ENCODE results near the gene KSR2. TPM values are rescaled to one million over a fixed set of nuclear protein-coding genes. Genes with fewer than 3 reads are reported as not detected.

Gene KSR2
- total RNA-seq, 2 experiments from 2014 or later = 0.03 to 0.15 TPM

DNA sequence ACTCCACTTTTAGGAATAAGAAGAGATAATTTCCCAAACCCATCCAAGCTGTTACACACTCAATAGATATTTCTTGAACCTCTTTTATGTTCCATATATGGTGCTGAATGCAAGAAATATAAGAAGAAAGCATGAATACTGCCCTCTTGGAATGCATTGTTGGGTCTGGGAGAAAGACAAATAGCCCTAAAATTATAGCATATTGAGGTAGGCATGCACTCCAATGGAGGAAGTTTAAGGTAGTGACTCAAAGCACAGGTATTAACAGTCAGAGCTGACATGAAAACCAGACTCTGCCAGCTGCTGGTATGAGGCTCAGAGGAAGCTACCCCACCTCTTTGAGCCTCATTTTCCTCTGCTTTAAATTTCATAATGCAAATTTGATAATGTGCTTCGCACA is 346.0 kb downstream of the KSR2 start:
- H3K4me2 ChIP-seq (ENCODE audit: low read length) = no peak overlapping the region
- TF ChIP-seq, protein P1, sequence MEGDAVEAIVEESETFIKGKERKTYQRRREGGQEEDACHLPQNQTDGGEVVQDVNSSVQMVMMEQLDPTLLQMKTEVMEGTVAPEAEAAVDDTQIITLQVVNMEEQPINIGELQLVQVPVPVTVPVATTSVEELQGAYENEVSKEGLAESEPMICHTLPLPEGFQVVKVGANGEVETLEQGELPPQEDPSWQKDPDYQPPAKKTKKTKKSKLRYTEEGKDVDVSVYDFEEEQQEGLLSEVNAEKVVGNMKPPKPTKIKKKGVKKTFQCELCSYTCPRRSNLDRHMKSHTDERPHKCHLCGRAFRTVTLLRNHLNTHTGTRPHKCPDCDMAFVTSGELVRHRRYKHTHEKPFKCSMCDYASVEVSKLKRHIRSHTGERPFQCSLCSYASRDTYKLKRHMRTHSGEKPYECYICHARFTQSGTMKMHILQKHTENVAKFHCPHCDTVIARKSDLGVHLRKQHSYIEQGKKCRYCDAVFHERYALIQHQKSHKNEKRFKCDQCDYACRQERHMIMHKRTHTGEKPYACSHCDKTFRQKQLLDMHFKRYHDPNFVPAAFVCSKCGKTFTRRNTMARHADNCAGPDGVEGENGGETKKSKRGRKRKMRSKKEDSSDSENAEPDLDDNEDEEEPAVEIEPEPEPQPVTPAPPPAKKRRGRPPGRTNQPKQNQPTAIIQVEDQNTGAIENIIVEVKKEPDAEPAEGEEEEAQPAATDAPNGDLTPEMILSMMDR (conservative IDR thresholded peaks at IDR 0.05; ENCODE audit: low read length) = no peak
- no peak for TF ChIP-seq EZH2phosphoT487 (IDR thresholded peaks at IDR 0.05; ENCODE audit: borderline replicate concordance, low read depth, low read length)
- H3K4me3 ChIP-seq (ENCODE audit: low read depth, low read length, poor library complexity, severe bottlenecking) = no peak overlapping the region
- intact Hi-C loops (cut with micrococcal nuclease; ENCODE audit: unreplicated experiment) = no loop called here
- no peak for DNase-seq (ENCODE audit: low spot score)
- no peak overlapping the region for H2AFZ ChIP-seq (ENCODE audit: low read length)
- no peaks in the 10 kb centered on the region for H3K9me2 ChIP-seq (ENCODE audit: insufficient read depth, low read length)
- CTCF ChIA-PET (ENCODE audit: unreplicated experiment) = no interaction called here
- H3K9me3 ChIP-seq (ENCODE audit: low read length) = no peaks in the 10 kb centered on the region
- BruUV-seq (replicated peaks) = no TSS peak
- H3K27ac ChIP-seq (ENCODE audit: low read depth, low read length, poor library complexity, severe bottlenecking) = no peak overlapping the region
- POLR2A ChIA-PET = no interaction called here
- no peaks in the 10 kb centered on the region for H4K20me1 ChIP-seq (ENCODE audit: insufficient read depth, low read length)
- no peaks in the 10 kb centered on the region for H3K4me1 ChIP-seq (ENCODE audit: insufficient read depth, low read length, poor library complexity, severe bottlenecking)
- no peaks in the 10 kb centered on the region for H3K79me2 ChIP-seq (ENCODE audit: insufficient read depth, low read depth, low read length)
- no peaks in the 10 kb centered on the region for H3K36me3 ChIP-seq (ENCODE audit: insufficient read depth, low read length)

DNA sequence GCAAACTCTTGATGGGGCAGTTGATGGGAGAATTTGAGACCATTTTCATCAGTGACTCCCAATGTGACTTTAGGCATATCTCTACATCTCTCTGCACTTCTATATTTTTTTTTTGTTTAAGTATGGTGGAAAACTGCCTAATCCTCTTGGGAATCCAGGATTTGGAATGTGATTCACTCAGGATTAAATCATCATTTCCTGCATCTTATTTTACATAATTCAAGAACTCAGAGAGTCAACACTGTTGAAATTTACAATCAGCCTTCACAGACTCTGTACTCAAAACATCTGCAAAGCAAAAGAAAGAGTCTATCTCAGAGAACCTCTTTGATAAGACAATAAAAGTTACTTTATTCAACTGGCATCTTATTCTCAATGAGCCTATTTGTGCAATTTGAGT is 346.7 kb downstream of the KSR2 start:
- no peaks in the 10 kb centered on the region for H3K9me3 ChIP-seq (ENCODE audit: low read length)
- no peak for DNase-seq (ENCODE audit: low spot score)
- BruUV-seq (replicated peaks) = no TSS peak

DNA sequence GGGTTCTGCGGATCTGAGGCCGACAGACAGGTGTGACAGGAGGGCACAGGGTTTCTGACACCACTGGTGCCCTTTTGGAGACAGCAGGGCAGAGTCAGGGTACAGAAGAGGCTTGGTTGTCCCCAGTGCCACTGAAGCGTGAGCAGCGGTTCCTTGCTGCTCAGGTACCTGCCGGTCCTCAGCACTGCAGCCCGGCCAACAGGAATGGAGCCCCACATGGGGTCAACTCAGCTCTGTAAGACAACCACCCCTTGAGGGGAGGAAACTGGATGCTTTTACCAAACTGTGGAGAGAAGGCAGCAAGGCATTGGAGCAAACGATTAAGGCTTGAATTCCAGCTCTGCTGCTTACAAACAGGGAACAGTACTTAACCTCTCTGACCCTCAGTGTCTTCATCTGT is 361.0 kb downstream of the KSR2 start:
- CTCF ChIA-PET (ENCODE audit: unreplicated experiment) = no interaction called here
- H3K4me1 ChIP-seq (ENCODE audit: insufficient read depth, low read length, poor library complexity, severe bottlenecking) = no peaks in the 10 kb centered on the region
- no peaks in the 10 kb centered on the region for H3K9me3 ChIP-seq (ENCODE audit: low read length)
- no peak for TF ChIP-seq EZH2phosphoT487 (IDR thresholded peaks at IDR 0.05; ENCODE audit: borderline replicate concordance, low read depth, low read length)
- TF ChIP-seq, protein P1 (conservative IDR thresholded peaks at IDR 0.05; ENCODE audit: low read length) = no peak
- no peak overlapping the region for H3K4me3 ChIP-seq (ENCODE audit: low read depth, low read length, poor library complexity, severe bottlenecking)
- H4K20me1 ChIP-seq (ENCODE audit: insufficient read depth, low read length) = no peaks in the 10 kb centered on the region
- POLR2A ChIA-PET = no interaction called here
- H3K27ac ChIP-seq (ENCODE audit: low read depth, low read length, poor library complexity, severe bottlenecking) = no peak overlapping the region
- BruUV-seq (replicated peaks) = no TSS peak
- no peaks in the 10 kb centered on the region for H3K9me2 ChIP-seq (ENCODE audit: insufficient read depth, low read length)
- H2AFZ ChIP-seq (ENCODE audit: low read length) = no peak overlapping the region
- no peak overlapping the region for H3K4me2 ChIP-seq (ENCODE audit: low read length)
- no peaks in the 10 kb centered on the region for H3K36me3 ChIP-seq (ENCODE audit: insufficient read depth, low read length)
- no peaks in the 10 kb centered on the region for H3K79me2 ChIP-seq (ENCODE audit: insufficient read depth, low read depth, low read length)
- intact Hi-C loops (cut with micrococcal nuclease; ENCODE audit: unreplicated experiment) = no loop called here
- no peak for DNase-seq (ENCODE audit: low spot score)

More for the DNA sequence above, 346.7 kb downstream of the KSR2 start:
- no peaks in the 10 kb centered on the region for H4K20me1 ChIP-seq (ENCODE audit: insufficient read depth, low read length)
- H3K4me3 ChIP-seq (ENCODE audit: low read depth, low read length, poor library complexity, severe bottlenecking) = no peak overlapping the region
- POLR2A ChIA-PET = no interaction called here
- no peak overlapping the region for H3K4me2 ChIP-seq (ENCODE audit: low read length)
- H2AFZ ChIP-seq (ENCODE audit: low read length) = no peak overlapping the region
- no peaks in the 10 kb centered on the region for H3K4me1 ChIP-seq (ENCODE audit: insufficient read depth, low read length, poor library complexity, severe bottlenecking)
- no peaks in the 10 kb centered on the region for H3K79me2 ChIP-seq (ENCODE audit: insufficient read depth, low read depth, low read length)
- no peaks in the 10 kb centered on the region for H3K36me3 ChIP-seq (ENCODE audit: insufficient read depth, low read length)
- H3K9me2 ChIP-seq (ENCODE audit: insufficient read depth, low read length) = no peaks in the 10 kb centered on the region
- no peak overlapping the region for H3K27ac ChIP-seq (ENCODE audit: low read depth, low read length, poor library complexity, severe bottlenecking)
- CTCF ChIA-PET (ENCODE audit: unreplicated experiment) = no interaction called here
- TF ChIP-seq, protein P1 (conservative IDR thresholded peaks at IDR 0.05; ENCODE audit: low read length) = no peak
- TF ChIP-seq EZH2phosphoT487 (IDR thresholded peaks at IDR 0.05; ENCODE audit: borderline replicate concordance, low read depth, low read length) = no peak
- intact Hi-C loops (cut with micrococcal nuclease; ENCODE audit: unreplicated experiment) = no loop called here

Measured in OCI-LY7 (cell line).